WTC11 (cell line): Measurements from ENCODE around the gene CRCP. TPM values are rescaled to one million over a fixed set of nuclear protein-coding genes. Genes with fewer than 3 reads are reported as not detected.
A peak's percentile ranks its signal among the peaks of the same experiment; 100 is the strongest.

Experiments used
- ATAC-seq: fragments of 200-7000 bp; cut with Tn5 transposase; 2 replicates; pipeline ENCODE4 v1.10.0; 2021; ENCODE audit warnings: mild to moderate bottlenecking, moderate library complexity
- CTCF ChIA-PET: fragments of 300-600 bp; sonication (Branson Sonifier 250); formaldehyde crosslinking; loops from one replicate; lab custom pipeline; 2021; ENCODE audit warnings: antibody characterized with exemption; lab: Charles Lee
- POLR2A ChIA-PET: fragments of 350-600 bp; sonication (Branson Sonifier 250); formaldehyde crosslinking; loops from one replicate; lab custom pipeline; 2021; ENCODE audit warnings: antibody characterized with exemption; lab: Charles Lee
- DNase-seq: peaks from one replicate; pipeline ENCODE4 v3.0.0; 2021; ENCODE audit warnings: low spot score
- H3K27ac Mint-ChIP-seq: 2 replicates; pipeline ENCODE4 v1.8.0; 2021; ENCODE audit warnings: mixed read lengths
- H3K27me3 Mint-ChIP-seq: 2 replicates; pipeline ENCODE4 v1.8.0; 2021; ENCODE audit warnings: low read depth, mild to moderate bottlenecking, moderate library complexity, mixed read lengths
- H3K36me3 Mint-ChIP-seq: 2 replicates; pipeline ENCODE4 v1.8.0; 2021; ENCODE audit warnings: mixed read lengths
- H3K4me1 Mint-ChIP-seq: 2 replicates; pipeline ENCODE4 v1.8.0; 2022; ENCODE audit warnings: mixed read lengths
- H3K4me3 Mint-ChIP-seq: 2 replicates; pipeline ENCODE4 v1.8.0; 2021; ENCODE audit warnings: mild to moderate bottlenecking, moderate library complexity, mixed read lengths
- H3K9me3 Mint-ChIP-seq: 2 replicates; pipeline ENCODE4 v1.8.0; 2021; ENCODE audit warnings: mixed read lengths
- ARID4B ChIP-seq: sonication (generic); formaldehyde crosslinking; IDR thresholded peaks from 2 replicates; pipeline ENCODE4 v1.8.0; 2023; ENCODE audit warnings: missing genetic modification reagents, mild to moderate bottlenecking, borderline replicate concordance
- ATF6 ChIP-seq: sonication (generic); formaldehyde crosslinking; IDR thresholded peaks from 2 replicates; pipeline ENCODE4 v1.8.1; 2023; ENCODE audit warnings: mild to moderate bottlenecking, missing genetic modification reagents
- FOXJ3 ChIP-seq: sonication (generic); formaldehyde crosslinking; IDR thresholded peaks from 2 replicates; pipeline ENCODE4 v1.9.0; 2021; ENCODE audit warnings: missing genetic modification reagents, mild to moderate bottlenecking, borderline replicate concordance
- FOXP1 ChIP-seq: sonication (generic); formaldehyde crosslinking; IDR thresholded peaks from 2 replicates; pipeline ENCODE4 v1.8.0; 2022; ENCODE audit warnings: missing genetic modification reagents, mild to moderate bottlenecking, moderate library complexity, borderline replicate concordance
- GABPB1 ChIP-seq: sonication (generic); formaldehyde crosslinking; IDR thresholded peaks from 2 replicates; pipeline ENCODE4 v1.8.1; 2023; ENCODE audit warnings: mild to moderate bottlenecking, missing genetic modification reagents
- IRF1 ChIP-seq: sonication (generic); formaldehyde crosslinking; IDR thresholded peaks from 2 replicates; pipeline ENCODE4 v1.8.0; 2023; ENCODE audit warnings: missing genetic modification reagents
- MYBL2 ChIP-seq: sonication (generic); formaldehyde crosslinking; IDR thresholded peaks from 2 replicates; pipeline ENCODE4 v1.8.1; 2023; ENCODE audit warnings: mild to moderate bottlenecking, moderate library complexity, missing genetic modification reagents
- NFATC4 ChIP-seq: fragments of 250-450 bp; sonication (Bioruptor Pico); IDR thresholded peaks from 2 replicates; pipeline ENCODE4 v1.9.0; 2021; ENCODE audit warnings: mild to moderate bottlenecking
- NR2C2 ChIP-seq: sonication (generic); formaldehyde crosslinking; IDR thresholded peaks from 2 replicates; pipeline ENCODE4 v1.8.0; 2022; ENCODE audit warnings: mild to moderate bottlenecking, missing genetic modification reagents
- NR3C1 ChIP-seq: sonication (generic); formaldehyde crosslinking; conservative IDR thresholded peaks from 2 replicates; pipeline ENCODE4 v1.8.1; 2023; ENCODE audit warnings: low read depth, mild to moderate bottlenecking, missing genetic modification reagents
- RELA ChIP-seq: sonication (generic); formaldehyde crosslinking; IDR thresholded peaks from 2 replicates; pipeline ENCODE4 v1.8.1; 2022; ENCODE audit warnings: missing genetic modification reagents, mild to moderate bottlenecking, borderline replicate concordance
- SMAD3 ChIP-seq: sonication (generic); formaldehyde crosslinking; IDR thresholded peaks from 2 replicates; pipeline ENCODE4 v1.8.0; 2022; ENCODE audit warnings: missing genetic modification reagents, mild to moderate bottlenecking, borderline replicate concordance
- USF1 ChIP-seq: sonication (generic); formaldehyde crosslinking; IDR thresholded peaks from 2 replicates; pipeline ENCODE4 v1.8.0; 2022; ENCODE audit warnings: mild to moderate bottlenecking, missing genetic modification reagents
- ZNF138 ChIP-seq: sonication (generic); formaldehyde crosslinking; conservative IDR thresholded peaks from 2 replicates; pipeline ENCODE4 v1.8.1; 2022; ENCODE audit warnings: mild to moderate bottlenecking, moderate library complexity, missing genetic modification reagents
- ZNF219 ChIP-seq: sonication (generic); formaldehyde crosslinking; IDR thresholded peaks from 2 replicates; pipeline ENCODE4 v1.8.0; 2023; ENCODE audit warnings: missing genetic modification reagents, mild to moderate bottlenecking, borderline replicate concordance
- ZNF671 ChIP-seq: fragments of 250-450 bp; sonication (Bioruptor Pico); IDR thresholded peaks from 2 replicates; pipeline ENCODE4 v1.8.0; 2021; ENCODE audit warnings: mild to moderate bottlenecking
- total RNA-seq: library from RNA; stranded (reverse); gene quantifications from 3 replicates; pipeline ENCODE4 v1.2.3, GENCODE V29; 2021
- TF ChIP-seq, protein P1 (sequence below): sonication (generic); formaldehyde crosslinking; IDR thresholded peaks from 2 replicates; pipeline ENCODE4 v1.8.1; 2022; ENCODE audit warnings: mild to moderate bottlenecking, moderate library complexity, missing genetic modification reagents

The CRCP gene
- total RNA-seq, 1 experiment from 2014 or later = 23.3 TPM

DNA sequence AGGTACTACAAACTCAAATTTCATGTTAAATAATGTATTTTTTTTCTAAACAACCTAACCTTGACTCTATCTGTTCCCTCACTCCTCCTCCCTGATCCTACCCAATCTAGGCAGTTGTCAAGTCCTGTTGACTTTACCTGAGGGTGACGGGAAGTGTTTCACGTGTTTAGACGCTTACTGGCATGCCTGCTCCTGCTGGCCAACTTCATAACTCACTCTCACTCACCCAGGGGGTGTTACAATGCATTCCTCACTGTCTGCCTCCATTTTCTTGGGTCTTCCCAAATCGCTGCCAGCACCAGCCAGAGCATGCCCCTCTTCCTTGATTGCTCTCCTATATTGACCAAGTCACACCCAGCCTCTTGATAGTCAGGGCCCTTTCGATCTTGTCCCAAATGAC is 28.3 kb downstream of the CRCP start:
- POLR2A ChIA-PET = no interaction called here
- ATAC-seq (no peak), DNase-seq (no peak)
- Mint-ChIP-seq H3K4me1 (no peaks in the 10 kb centered on the region), H3K4me3 (no peak overlapping the region), H3K36me3 (peaks cover 43% of the 10 kb centered on the region), H3K27me3 (no peaks in the 10 kb centered on the region), H3K27ac (peak overlapping the region; percentile 32; the same call in 1 of the 2 replicates), H3K9me3 (no peaks in the 10 kb centered on the region)
- TF ChIP-seq GABPB1 = peak; percentile 73
- TF ChIP-seq NR2C2 (CRISPR knock-in tag) = no peak
- CTCF ChIA-PET = no interaction called here

DNA sequence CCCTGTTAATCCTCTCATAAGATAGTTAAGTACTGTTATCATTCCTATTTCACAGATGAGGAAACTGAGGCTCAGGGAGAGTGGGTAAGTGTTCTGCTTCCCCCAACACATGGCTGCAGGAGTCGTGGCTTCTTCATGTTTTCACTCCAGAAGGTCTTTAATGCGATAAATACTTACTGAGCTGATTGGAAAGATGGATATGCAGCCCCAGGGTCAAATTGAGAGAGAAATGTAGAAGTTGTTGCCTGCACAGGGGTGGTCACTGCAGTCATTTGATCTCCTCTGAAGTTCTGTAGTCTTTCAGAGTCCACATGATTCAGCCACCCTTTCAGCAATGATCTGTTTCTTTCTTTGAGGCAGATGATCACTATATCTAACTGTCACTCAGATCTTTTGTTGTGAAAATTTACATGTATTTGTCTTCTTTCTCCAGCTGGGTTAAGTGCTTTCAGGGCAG is 29.3 kb downstream of the CRCP start:
- H3K9me3 Mint-ChIP-seq = no peaks in the 10 kb centered on the region
- no peaks in the 10 kb centered on the region for H3K27me3 Mint-ChIP-seq
- ATAC-seq = no peak
- no peak overlapping the region for H3K4me3 Mint-ChIP-seq
- DNase-seq = no peak
- H3K36me3 Mint-ChIP-seq = peaks cover 44% of the 10 kb centered on the region
- TF ChIP-seq FOXP1 (no peak), ZNF219 (no peak), RELA (CRISPR knock-in tag) (no peak), ZNF671 (no peak), ATF6 (CRISPR knock-in tag) (no peak), NFATC4 (CRISPR knock-in tag) (no peak), FOXJ3 (CRISPR knock-in tag) (no peak), ARID4B (CRISPR knock-in tag) (no peak), SMAD3 (no peak), IRF1 (CRISPR knock-in tag) (no peak), MYBL2 (CRISPR knock-in tag) (no peak), NR3C1 (CRISPR knock-in tag) (no peak), USF1 (CRISPR knock-in tag) (no peak), ZNF138 (CRISPR knock-in tag) (no peak)
- TF ChIP-seq, protein P1, sequence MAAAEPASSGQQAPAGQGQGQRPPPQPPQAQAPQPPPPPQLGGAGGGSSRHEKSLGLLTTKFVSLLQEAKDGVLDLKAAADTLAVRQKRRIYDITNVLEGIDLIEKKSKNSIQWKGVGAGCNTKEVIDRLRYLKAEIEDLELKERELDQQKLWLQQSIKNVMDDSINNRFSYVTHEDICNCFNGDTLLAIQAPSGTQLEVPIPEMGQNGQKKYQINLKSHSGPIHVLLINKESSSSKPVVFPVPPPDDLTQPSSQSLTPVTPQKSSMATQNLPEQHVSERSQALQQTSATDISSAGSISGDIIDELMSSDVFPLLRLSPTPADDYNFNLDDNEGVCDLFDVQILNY = no peak
- no peak overlapping the region for H3K27ac Mint-ChIP-seq
- CTCF ChIA-PET = no interaction called here
- no peaks in the 10 kb centered on the region for H3K4me1 Mint-ChIP-seq
- POLR2A ChIA-PET = interaction anchor here (0.6 kb wide), 1 partner anchor 275 kb away, joined by 7 read pairs; no protein-coding TSS in a partner anchor
